Osteocyte (in vitro differentiated cells): ENCODE data around the gene CHRNA5. TPM values are rescaled to one million over a fixed set of nuclear protein-coding genes. Genes with fewer than 3 reads are reported as not detected.

Experiments used
- total RNA-seq: library from RNA; stranded (reverse); gene quantifications from 2 replicates; pipeline ENCODE4 v1.2.1, GENCODE V29; 2021

CHRNA5 gene
- total RNA-seq, 1 donor from 2014 or later: 1.1 TPM

Other genes starting within 250 kb of the CHRNA5 start
- gene CRABP1, start 225.2 kb upstream of the CHRNA5 start, total RNA-seq: 3.6 and 5.2 TPM in 2 replicates
- gene IREB2, start 127.3 kb upstream of the CHRNA5 start, total RNA-seq: 55.9 and 62.3 TPM in 2 replicates
- 3.1 and 3.4 TPM in 2 replicates for gene HYKK, start 57.9 kb upstream of the CHRNA5 start, total RNA-seq
- 172 and 183 TPM in 2 replicates for gene PSMA4, start 25.1 kb upstream of the CHRNA5 start, total RNA-seq
- 0.29 and 0.38 TPM in 2 replicates for gene CHRNA3, start 55.5 kb downstream of the CHRNA5 start, total RNA-seq
- gene CHRNB4, start 75.7 kb downstream of the CHRNA5 start, total RNA-seq: not detected in 2 replicates
- gene ADAMTS7, start 245.9 kb downstream of the CHRNA5 start, total RNA-seq: 188 and 193 TPM in 2 replicates